Endothelial cell of umbilical vein (primary cell): ENCODE results near the gene PRSS56. TPM values are rescaled to one million over a fixed set of nuclear protein-coding genes. Genes with fewer than 3 reads are reported as not detected.

Experiments used
- BruUV-seq: library from RNA; stranded (reverse); fragments of 400-500 nt; replicated peaks from 2 replicates; lab custom pipeline; 2021; lab: Mats Ljungman, UMichigan
- CTCF ChIA-PET: fragments of 300-600, 350-600 bp; sonication (Branson Sonifier 250); formaldehyde crosslinking; loops from one replicate; lab custom pipeline; 2021; ENCODE audit warnings: antibody characterized with exemption, inconsistent platforms; lab: Charles Lee
- POLR2A ChIA-PET: fragments of 300-600, 350-600 bp; sonication (Branson Sonifier 250); formaldehyde crosslinking; loops from one replicate; lab custom pipeline; 2021; ENCODE audit warnings: antibody characterized with exemption, inconsistent platforms; lab: Charles Lee
- DNase-seq: peaks from one replicate; pipeline ENCODE4 v3.0.0-alpha.2; 2011; ENCODE audit warnings: low read depth, low spot score
- FAIRE-seq: peaks from 2 replicates; lab custom pipeline; 2011; peaks lifted over from hg19 to GRCh38; lab: Jason Lieb, UNC
- H2AFZ ChIP-seq: 2 replicates; pipeline ENCODE4 v1.6.0; 2012; ENCODE audit warnings: low read depth, low read length, control low read depth, inconsistent platforms
- H3K27ac ChIP-seq: 2 replicates; pipeline ENCODE4 v1.5.1; 2011; ENCODE audit warnings: low read depth, mild to moderate bottlenecking, control low read depth, low read length, moderate library complexity; ENCODE audit not compliant: insufficient read depth
- H3K27me3 ChIP-seq, 2 experiments: 2 replicates each; pipeline versions ENCODE4 v1.6.0 to v1.6.1; 2011; ENCODE audit warnings: low read length in 2 of 2, mixed read lengths in 1 of 2; ENCODE audit not compliant: control insufficient read depth in 2 of 2, insufficient read depth in 2 of 2
- H3K36me3 ChIP-seq, 2 experiments: 2 replicates in 1 of 2; 3 replicates in 1 of 2; pipeline ENCODE4 v1.5.1; 2011; ENCODE audit warnings: low read length in 2 of 2, mild to moderate bottlenecking in 1 of 2, moderate library complexity in 1 of 2; ENCODE audit not compliant: control insufficient read depth in 2 of 2, insufficient read depth in 2 of 2; ENCODE audit errors: extremely low read depth in 1 of 2
- H3K4me1 ChIP-seq: 3 replicates; pipeline ENCODE4 v1.5.1; 2011; ENCODE audit warnings: mild to moderate bottlenecking, low read length; ENCODE audit not compliant: control insufficient read depth, insufficient read depth; ENCODE audit errors: extremely low read depth
- H3K4me2 ChIP-seq: 2 replicates; pipeline ENCODE4 v1.6.1; 2011; ENCODE audit warnings: low read length, control low read depth, mixed read lengths; ENCODE audit not compliant: insufficient read depth
- H3K4me3 ChIP-seq, 3 experiments: fragments of 200-600 bp in 1 of 3; sonication (generic), shearing (Covaris generic) in 1 of 3; replicated peaks in 1 of 3; 2 replicates each; pipeline ENCODE4 v1.5.1; 2011 to 2016; ENCODE audit warnings: control low read depth in 3 of 3, low read length in 3 of 3, mild to moderate bottlenecking in 2 of 3, inconsistent platforms in 1 of 3, low read depth in 1 of 3, moderate library complexity in 1 of 3; ENCODE audit not compliant: insufficient read depth in 1 of 3
- H3K79me2 ChIP-seq: 2 replicates; pipeline ENCODE4 v1.6.0; 2012; ENCODE audit warnings: low read length, inconsistent platforms; ENCODE audit not compliant: control insufficient read depth, insufficient read depth
- H3K9ac ChIP-seq: replicated peaks from 2 replicates; pipeline ENCODE3; 2011; ENCODE audit warnings: low read length, control low read depth; ENCODE audit not compliant: insufficient read depth; ENCODE audit errors: extremely low read depth
- H3K9me1 ChIP-seq: replicated peaks from 3 replicates; pipeline ENCODE4 v1.6.0; 2011; ENCODE audit warnings: mild to moderate bottlenecking, low read length; ENCODE audit not compliant: control insufficient read depth, insufficient read depth; ENCODE audit errors: extremely low read depth
- H3K9me3 ChIP-seq: replicated peaks from 2 replicates; pipeline ENCODE4 v1.5.1; 2012; ENCODE audit warnings: low read length, inconsistent platforms; ENCODE audit not compliant: control insufficient read depth, insufficient read depth
- H4K20me1 ChIP-seq: replicated peaks from 2 replicates; pipeline ENCODE3; 2011; ENCODE audit warnings: mild to moderate bottlenecking, low read length; ENCODE audit not compliant: control insufficient read depth, insufficient read depth; ENCODE audit errors: extremely low read depth
- EZH2 ChIP-seq: IDR thresholded peaks from 2 replicates; pipeline ENCODE4 v1.6.1; 2012; ENCODE audit warnings: borderline replicate concordance, low read depth, mild to moderate bottlenecking, moderate library complexity, low read length, inconsistent platforms; ENCODE audit not compliant: severe bottlenecking
- FOS ChIP-seq: IDR thresholded peaks from 2 replicates; pipeline ENCODE4 v1.6.1; 2011; ENCODE audit warnings: mild to moderate bottlenecking, low read length, moderate library complexity, borderline replicate concordance; ENCODE audit not compliant: insufficient read depth
- GATA2 ChIP-seq: IDR thresholded peaks from 2 replicates; pipeline ENCODE4 v1.7.0; 2011; ENCODE audit warnings: low read depth, mild to moderate bottlenecking, moderate library complexity, mixed read lengths, low read length; ENCODE audit not compliant: insufficient read length, insufficient read depth
- JUN ChIP-seq: IDR thresholded peaks from 2 replicates; pipeline ENCODE4 v1.6.1; 2011; ENCODE audit warnings: borderline replicate concordance, low read depth; ENCODE audit not compliant: insufficient read length, insufficient read depth
- MYC ChIP-seq: IDR thresholded peaks from one replicate; pipeline ENCODE4 v1.6.1; 2011; ENCODE audit warnings: mild to moderate bottlenecking, low read depth, low read length
- POLR2A ChIP-seq: IDR thresholded peaks from 2 replicates; pipeline ENCODE4 v1.6.1; 2012; ENCODE audit warnings: low read depth, mild to moderate bottlenecking, control low read depth, low read length
- POLR2AphosphoS5 ChIP-seq: IDR thresholded peaks from 2 replicates; pipeline ENCODE4 v1.6.1; 2012; ENCODE audit warnings: low read depth, mild to moderate bottlenecking, control low read depth, low read length, moderate library complexity; ENCODE audit not compliant: insufficient read depth
- dilution Hi-C: fragments of 300-500 bp; cut with MboI; formaldehyde crosslinking; loops from one replicate; pipeline ENCODE4 v1.15.0; 2019; ENCODE audit warnings: low sequenced_read_pairs; ENCODE audit not compliant: extremely low pct_ligation_motif_present
- intact Hi-C: fragments of 100-400 bp; cut with micrococcal nuclease; formaldehyde crosslinking; loops from one replicate; pipeline ENCODE4 v1.10.0; 2022
- polyA plus RNA-seq, 4 experiments: library from polyadenylated mRNA; depleted of rRNA in 3 of 4; stranded (reverse) in 3 of 4; unstranded in 1 of 4; fragments of >200 nt; gene quantifications; 2 replicates each; pipeline versions ENCODE4 v1.2.1 to v1.2.3, GENCODE V29; 2011 to 2012; ENCODE audit warnings: missing spikeins in 1 of 4
- total RNA-seq: library from RNA; stranded (reverse); gene quantifications from 2 replicates; pipeline ENCODE4 v1.2.3, GENCODE V29; 2021
- TF ChIP-seq, protein P1 (sequence below), 2 donors: IDR thresholded peaks; 1 replicate in 1 of 2; 2 replicates in 1 of 2; pipeline ENCODE4 v1.5.1; 2011; ENCODE audit warnings: low read length in 2 of 2, mild to moderate bottlenecking in 2 of 2, moderate library complexity in 2 of 2, control low read depth in 1 of 2, inconsistent platforms in 1 of 2, low read depth in 1 of 2; ENCODE audit not compliant: insufficient read depth in 1 of 2; ENCODE audit errors: extremely low read depth in 1 of 2
- TF ChIP-seq, protein P2 (sequence below): IDR thresholded peaks from 2 replicates; pipeline ENCODE4 v1.6.1; 2011; ENCODE audit not compliant: insufficient read depth, insufficient read length

PRSS56 gene
- total and polyA plus RNA-seq, 2 donors (not counting 3 experiments of a cell fraction or from before 2014, with no cell fraction given) = not detected

- no peak overlapping the region for H3K4me3 ChIP-seq
- no peaks in the 10 kb centered on the region for H3K36me3 ChIP-seq
- H2AFZ ChIP-seq = no peak overlapping the region
- CTCF ChIA-PET = interaction anchor here (1.0 kb wide), 1 partner anchor 14 kb away, joined by 5 read pairs; no protein-coding TSS in a partner anchor
- H4K20me1 ChIP-seq = no peaks in the 10 kb centered on the region
- H3K27ac ChIP-seq = no peak overlapping the region
- no peak for DNase-seq
- dilution Hi-C loops (no loop called here), intact Hi-C loops (no loop called here)
- BruUV-seq = no TSS peak
- H3K27me3 ChIP-seq = peaks cover 10 to 11% of the 10 kb centered on the region in 2 experiments
- TF ChIP-seq GATA2 (no peak), POLR2AphosphoS5 (no peak), JUN (no peak), POLR2A (no peak), EZH2 (no peak), FOS (no peak), MYC (no peak)
- TF ChIP-seq, protein P1, sequence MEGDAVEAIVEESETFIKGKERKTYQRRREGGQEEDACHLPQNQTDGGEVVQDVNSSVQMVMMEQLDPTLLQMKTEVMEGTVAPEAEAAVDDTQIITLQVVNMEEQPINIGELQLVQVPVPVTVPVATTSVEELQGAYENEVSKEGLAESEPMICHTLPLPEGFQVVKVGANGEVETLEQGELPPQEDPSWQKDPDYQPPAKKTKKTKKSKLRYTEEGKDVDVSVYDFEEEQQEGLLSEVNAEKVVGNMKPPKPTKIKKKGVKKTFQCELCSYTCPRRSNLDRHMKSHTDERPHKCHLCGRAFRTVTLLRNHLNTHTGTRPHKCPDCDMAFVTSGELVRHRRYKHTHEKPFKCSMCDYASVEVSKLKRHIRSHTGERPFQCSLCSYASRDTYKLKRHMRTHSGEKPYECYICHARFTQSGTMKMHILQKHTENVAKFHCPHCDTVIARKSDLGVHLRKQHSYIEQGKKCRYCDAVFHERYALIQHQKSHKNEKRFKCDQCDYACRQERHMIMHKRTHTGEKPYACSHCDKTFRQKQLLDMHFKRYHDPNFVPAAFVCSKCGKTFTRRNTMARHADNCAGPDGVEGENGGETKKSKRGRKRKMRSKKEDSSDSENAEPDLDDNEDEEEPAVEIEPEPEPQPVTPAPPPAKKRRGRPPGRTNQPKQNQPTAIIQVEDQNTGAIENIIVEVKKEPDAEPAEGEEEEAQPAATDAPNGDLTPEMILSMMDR (IDR thresholded peaks at IDR 0.05; ENCODE audit: extremely low read depth in 1 of 2, insufficient read depth in 1 of 2, low read depth in 1 of 2, low read length in 2 of 2) = no peak
- TF ChIP-seq, protein P2, sequence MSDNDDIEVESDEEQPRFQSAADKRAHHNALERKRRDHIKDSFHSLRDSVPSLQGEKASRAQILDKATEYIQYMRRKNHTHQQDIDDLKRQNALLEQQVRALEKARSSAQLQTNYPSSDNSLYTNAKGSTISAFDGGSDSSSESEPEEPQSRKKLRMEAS = no peak
- no peaks in the 10 kb centered on the region for H3K9me3 ChIP-seq
- FAIRE-seq = no peak
- no peaks in the 10 kb centered on the region for H3K4me1 ChIP-seq
- POLR2A ChIA-PET = no interaction called here
- no peak overlapping the region for H3K9ac ChIP-seq
- no peaks in the 10 kb centered on the region for H3K9me1 ChIP-seq
- no peak overlapping the region for H3K4me2 ChIP-seq
- H3K79me2 ChIP-seq = no peaks in the 10 kb centered on the region
These were observed 43.4 kb upstream of the PRSS56 start for GRCh38 chr2:232476791-232477190.
